Measurements from ENCODE around the gene ADCY10.

The ADCY10 gene

DNA sequence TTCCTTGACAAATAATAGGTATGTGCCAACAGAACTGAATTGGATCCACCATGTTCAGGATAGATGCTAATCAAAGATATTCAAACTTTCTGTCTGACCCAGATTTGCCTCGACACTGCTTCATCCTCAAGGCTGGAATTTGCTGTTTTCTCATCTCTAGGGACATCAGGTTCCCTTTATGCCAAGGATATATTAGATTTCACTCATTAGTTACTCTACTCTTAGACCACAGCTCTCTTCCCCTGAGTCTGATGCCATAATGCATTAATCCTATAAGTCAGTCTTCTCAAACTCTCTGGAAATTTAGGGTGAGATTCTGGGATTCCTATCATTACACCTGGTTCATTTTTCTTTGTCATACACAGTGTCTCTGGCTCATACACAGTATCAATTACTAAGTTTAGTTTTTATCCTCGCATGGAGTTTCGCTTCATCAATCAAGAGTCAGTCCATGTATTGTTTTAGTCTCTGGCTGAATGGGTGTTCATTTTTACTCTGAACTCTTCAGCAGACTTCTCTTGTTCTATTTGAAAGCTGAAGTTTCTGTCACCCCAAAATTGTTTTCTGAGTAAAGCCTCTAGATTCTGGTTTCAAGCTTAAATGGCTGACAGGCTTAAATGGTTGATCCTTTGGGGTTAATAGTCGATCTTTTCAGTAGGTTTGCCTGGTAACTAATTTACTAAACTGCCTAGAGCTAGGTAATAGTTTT is 13.3 kb upstream of the ADCY10 start:
- DNase-seq (ENCODE audit: low spot score) = no peak

DNA sequence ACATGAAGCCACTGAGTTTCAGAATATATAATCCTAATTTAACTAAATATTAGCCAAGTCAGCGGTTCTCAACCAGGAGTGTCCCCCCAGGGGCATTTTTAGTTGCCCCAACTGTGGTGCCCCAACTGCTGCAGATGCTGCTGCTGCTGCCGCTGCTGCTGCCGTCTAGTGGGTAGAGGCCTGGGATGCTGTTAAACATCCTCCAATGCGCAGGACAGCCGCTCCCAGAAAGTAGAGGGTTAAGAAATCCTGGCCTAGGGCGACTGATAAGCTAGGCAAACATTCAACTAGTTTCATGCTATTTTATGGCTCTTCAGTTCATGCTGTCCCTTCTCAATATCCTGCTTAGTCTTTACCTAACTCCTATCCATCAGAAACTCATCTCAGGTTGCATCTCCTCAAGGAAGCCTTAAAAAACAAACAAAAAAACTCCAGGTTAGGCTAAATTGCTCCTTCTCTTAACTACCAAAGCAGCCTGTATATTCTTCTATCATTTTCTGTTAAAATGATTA is 12.6 kb upstream of the ADCY10 start:
- no peak for DNase-seq (ENCODE audit: low spot score)

DNA sequence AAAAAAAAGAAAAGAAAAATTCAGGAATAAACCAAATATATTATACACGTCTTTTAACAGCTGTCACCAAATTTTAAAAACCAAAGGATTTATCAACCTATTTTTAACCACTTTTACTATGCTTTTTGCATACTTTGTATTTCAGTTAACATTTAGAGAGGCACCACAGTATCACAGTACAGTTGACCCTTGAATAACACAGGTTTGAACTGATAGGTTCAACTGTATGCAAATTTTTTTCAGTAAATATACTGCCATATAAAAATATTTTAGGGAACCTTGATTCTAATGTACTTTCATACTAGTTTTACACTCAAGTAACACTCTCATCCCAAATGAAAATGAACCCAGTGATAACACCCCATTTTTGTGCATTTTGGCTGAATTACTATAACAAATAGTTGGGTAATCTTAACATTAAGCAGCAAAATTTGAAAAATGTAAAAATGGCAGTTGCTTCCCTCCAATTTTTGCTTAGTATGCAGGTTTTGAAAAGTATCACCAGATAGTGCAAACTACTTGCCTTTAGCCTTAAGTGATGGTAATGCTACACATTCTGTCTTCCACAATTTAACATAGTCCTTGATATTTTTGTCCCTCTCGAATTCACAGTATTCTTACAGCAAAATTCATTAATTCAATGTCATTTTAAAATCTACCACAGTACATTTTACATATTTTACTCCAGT is 10.8 kb upstream of the ADCY10 start:
- DNase-seq (ENCODE audit: low spot score) = no peak

DNA sequence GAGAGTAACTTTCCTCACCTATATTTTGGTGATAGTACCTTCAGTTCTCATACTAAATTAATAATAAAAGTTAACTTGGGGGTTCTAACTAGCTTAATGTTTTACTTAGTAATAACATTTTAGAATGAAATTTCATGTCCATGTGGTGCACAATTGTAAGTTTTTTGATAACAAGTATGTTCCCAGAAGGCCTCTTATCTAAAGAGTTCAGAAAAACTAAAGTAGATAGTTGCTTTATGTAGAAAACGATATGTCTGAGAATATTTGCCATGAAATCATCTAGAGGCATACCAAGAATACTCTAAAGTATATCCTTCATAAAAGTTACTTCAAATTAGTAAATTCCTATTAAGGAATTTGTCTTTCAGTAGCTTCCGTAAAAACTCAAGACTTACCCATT is 10.2 kb upstream of the ADCY10 start:
- no peak for DNase-seq (ENCODE audit: low spot score)

DNA sequence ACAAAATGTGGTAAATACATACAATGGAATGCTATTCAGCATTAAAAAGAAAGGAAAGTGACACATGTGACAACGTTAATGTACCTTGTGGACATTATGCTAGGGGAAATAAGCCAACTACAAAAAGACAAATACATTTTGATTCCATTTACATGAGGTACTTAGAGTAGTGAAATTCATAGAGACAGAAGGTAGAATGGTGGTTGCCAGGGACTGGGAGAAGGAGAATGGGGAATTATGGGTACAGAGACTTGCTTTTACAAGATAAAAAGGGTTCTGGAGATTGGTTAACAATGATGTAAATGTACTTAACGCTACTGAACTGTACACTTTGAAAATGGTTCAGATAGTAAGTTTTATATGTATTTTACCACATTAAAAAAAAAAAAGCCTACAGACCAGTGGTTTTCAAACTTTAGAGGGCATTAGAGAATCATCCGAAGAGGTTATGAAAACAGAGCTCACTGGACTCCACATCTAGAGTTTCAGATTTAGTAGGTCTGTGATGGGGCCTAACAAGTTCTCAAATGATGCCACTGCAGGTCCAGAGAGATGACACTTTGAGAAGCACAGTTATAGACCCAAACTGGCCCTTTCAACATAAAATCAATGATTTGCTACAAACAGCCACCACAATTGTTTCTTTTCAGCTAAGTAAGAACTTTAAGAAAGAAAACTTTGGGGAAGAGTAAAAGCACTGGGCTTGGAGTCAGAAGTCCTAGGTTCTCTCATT is 9.6 kb upstream of the ADCY10 start:
- no peak for DNase-seq (ENCODE audit: low spot score)

DNA sequence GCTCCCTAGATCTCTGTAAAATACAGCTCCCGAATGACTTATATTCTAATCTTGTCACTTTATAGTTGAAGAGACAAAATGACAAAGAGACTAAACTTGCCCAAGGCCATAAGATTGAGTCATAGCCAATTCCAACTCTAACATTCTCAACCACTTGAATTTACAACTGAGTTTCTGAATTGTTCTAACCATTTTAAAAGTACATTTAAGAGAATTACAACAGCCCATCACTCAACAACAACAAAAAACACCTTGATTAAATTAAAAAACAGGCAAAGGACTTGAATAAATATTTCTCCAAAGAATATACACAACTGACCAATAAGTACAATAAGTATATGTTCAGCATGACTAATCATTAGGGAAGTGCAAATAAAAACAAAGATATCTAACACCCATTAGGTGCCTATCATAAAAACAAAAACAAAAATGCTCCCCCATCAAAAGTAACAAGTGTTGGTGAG is 8.7 kb upstream of the ADCY10 start:
- DNase-seq (ENCODE audit: low spot score) = no peak

DNA sequence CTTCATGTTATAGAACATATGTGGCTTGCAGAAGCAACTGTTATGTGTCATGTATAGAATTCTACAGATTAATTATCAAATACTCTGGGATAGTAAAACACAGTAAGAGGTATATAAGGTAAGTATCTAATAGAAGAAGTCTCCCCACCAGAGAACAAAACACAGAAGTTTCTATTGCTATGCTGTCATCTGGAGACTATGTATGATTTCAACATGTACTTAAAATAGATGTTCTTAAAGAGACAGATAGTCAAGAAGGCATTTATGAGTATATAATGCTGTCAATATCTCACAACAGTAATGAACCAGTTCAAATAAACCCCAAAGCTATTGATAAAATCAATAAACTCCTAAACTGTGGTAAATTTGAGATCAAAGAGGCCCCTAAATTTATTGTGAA is 8.1 kb upstream of the ADCY10 start:
- DNase-seq (ENCODE audit: low spot score) = no peak

DNA sequence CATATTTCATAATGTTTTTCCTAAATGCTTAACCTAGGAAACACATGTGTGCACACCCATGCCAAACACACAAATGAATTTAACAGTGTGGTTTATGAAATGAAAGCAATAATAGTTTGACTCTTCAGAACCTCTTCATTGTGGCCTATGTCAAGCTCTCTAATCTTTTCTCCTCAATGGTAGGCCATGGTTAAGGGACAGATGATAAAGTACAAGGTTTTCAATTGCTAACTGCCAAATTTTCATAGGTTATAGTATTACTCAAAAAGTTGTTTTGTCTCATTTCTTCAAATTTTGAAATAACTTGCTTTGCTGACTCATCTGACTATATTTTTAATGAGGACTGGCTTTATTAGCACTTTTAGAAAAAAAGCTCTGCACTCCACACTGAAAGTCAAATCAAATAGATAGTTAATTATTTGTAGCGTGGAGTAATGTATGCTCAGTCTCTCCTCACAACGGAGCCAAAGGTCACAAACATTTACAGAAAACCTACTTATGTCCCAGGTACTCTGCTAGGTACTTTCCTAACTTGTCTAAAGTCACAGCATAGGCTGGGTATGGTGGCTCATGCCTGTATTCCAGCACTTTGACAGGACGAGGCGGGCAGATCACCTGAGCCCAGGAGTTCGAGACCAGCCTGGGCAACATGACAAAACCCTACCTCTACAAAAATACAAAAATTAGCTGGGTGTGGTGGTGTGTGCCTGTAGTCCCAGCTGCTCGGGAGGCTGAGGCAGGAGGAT is 3.0 kb upstream of the ADCY10 start:
- no peak for DNase-seq (ENCODE audit: low spot score)

DNA sequence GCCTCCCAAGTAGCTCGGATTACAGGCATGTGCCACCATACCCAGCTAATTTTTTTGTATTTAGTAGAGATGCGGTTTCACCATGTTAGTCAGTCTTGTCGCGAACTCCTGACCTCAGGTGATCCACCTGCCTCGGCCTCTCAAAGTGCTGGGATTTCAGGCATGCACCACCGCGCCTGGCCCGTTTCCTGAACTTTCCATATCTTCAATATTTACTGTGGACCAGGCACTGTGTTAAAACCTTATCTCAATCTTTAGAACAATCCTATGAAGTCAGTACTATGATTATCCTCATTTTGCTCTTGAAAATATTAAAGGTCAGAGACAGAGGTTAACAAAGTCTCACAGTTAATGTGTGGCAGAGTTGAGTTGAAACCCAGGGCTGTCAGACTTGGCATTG is 1.6 kb upstream of the ADCY10 start:
- no peak for DNase-seq (ENCODE audit: low spot score)

DNA sequence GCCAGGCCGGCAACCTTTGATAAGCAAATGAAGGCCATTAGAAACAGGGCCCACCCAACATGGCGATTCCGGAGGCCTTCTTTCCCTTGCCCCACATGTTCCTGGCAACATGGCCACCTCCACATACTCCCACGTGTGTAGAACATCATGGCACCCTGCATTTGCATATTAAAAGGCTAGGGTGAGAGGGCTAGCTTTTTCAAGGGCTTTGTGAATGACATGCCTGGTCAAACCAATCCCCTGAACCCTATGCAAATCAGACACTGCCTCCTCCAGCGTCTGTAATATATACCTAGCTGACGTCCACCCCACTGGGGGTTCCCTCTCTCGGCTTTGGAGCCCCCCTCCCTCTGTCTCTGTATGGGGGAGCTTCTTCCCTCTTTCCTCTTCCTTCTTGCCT is 1.6 kb downstream of the ADCY10 start:
- DNase-seq (ENCODE audit: low spot score) = no peak

DNA sequence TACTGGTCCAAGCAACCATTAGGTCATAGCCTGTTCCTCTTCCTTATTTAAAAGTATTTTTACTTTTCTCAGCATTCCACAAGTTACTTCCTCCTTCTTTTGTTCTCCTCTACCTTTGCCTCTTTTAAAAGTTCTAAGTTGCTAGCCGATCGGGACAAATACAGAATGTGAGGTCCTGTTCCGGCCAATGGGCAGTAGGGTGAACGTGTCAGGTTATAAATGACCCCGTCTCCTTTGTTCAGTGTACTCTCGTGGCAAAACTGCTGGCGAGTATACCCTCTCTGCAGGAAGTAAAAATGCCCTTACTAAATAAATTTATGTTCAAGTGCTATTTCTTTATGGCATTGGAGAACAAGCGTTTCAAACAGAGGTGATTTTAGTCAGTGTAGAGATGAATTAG is 2.5 kb downstream of the ADCY10 start:
- DNase-seq (ENCODE audit: low spot score) = no peak

DNA sequence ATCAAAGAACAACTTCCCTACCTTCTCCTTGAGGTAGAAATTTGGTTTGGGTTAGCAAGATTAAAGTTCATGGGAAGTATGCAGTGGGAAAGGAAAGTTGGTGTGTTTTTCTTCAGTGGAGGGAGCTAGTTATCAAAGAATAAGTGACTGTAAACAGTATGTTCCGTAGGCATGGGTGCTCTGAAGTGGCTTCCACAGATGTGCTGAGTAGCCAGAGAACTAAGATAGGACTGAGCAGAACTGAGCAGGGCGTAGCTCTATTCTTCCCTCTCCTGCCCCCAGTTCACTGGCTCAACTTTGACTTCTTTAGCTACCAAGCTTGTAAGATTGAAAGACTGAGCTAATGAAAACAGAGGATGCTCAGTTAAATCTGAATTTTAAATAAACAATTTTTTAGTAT is 3.4 kb downstream of the ADCY10 start:
- DNase-seq (ENCODE audit: low spot score) = no peak

DNA sequence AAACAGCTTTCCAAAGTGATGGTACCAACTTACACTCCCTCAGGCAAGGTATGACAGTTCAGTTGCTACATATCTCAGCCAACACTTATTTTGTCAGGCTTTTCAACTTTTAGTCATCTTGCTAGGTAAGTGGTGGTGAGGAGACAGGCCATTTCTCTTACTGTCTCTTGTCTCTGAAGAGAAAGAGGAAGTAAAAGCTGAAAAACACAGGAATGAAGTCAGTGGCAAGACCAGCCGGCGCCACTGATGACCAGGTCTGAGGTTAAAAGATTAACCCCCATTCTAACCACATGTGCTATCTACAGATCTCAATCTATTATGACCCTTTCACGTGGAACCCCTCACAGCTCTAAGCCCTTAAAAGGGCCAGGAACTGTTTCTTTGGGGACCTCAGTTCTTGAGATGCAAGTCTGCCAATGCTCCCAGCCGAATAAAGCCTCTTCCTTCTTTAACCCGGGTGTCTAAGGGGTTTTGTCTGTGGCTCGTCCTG is 4.2 kb downstream of the ADCY10 start:
- DNase-seq (ENCODE audit: low spot score) = no peak

DNA sequence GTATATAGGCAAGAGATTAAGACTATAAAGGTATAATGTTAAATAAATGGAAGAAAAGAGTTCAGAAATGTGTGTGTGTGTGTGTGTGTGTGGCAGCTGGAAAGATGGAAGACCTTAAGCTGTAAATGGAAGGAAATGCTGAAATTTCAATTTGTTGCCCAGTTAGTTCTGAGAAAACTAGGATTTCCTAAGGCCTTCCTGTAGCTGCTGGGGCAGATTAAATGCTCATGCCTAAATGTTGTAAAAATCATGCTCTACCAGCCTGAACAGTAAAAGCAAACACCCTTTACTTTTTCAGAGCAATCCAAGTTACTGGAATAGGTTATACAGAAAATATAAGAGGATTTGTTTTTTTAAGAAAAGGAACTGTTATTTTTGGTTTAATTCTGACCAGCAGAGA is 8.3 kb downstream of the ADCY10 start:
- DNase-seq (ENCODE audit: low spot score) = no peak

DNA sequence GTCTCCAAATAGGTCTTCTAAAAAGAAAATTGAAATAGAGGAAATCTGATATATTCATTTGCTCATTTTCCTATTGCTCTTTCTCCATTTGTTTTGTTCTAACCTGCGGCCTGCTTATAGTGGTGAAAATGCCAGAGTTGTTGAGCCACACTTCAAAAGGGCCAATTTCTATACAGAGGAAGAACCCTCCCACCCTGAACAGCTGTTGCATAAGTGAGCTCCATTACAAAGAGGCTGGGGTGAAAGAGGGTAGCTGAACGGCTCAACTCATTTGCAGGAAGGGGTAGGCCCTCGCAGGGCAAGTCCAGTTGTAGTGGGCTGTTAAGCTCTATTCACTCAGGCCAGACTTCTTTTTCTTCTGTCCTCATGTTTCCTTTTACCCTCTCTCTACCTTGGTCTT is 8.8 kb downstream of the ADCY10 start:
- DNase-seq (ENCODE audit: low spot score) = no peak

DNA sequence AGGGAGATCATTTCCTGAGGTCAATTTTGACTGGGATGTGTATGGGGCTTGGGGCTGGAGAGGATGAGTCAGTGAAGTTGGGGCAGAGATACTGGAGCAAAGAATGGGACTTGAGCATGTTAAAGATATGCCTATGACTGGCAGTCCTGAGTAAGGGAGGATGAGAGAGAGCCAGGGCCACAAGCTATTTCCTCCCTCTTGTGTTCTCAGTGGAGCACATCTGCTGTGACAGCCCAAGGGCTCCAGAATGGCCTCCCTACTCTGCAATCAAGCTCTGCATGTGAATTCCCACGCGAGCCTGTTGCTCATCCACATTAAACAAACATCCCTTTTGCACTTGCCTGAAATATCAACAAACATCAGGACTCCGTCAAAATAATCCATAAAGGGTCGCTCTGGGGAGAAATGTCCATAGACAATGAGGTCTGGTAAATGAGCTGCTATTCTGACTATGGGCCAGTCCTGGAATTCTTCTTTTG is 9.2 kb downstream of the ADCY10 start:
- DNase-seq (ENCODE audit: low spot score) = no peak

DNA sequence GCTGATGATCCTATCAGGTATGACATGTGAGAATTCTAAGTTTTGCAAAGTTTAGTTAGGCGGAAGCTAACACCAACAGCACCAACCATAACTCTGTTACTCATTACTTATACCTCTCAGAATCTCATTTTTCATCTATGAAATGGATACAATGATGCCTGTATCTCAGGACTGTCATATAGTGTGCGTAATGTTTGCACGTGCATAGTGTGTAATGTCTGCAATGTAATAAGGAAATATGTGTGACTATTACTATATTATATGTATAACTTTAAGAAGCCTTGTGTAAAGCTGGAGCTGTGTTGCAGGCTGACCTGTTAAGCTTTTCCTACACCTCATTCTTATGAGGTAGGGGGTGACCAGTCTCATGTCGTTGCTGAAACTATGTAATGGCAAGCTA is 13.0 kb downstream of the ADCY10 start:
- DNase-seq (ENCODE audit: low spot score) = no peak

DNA sequence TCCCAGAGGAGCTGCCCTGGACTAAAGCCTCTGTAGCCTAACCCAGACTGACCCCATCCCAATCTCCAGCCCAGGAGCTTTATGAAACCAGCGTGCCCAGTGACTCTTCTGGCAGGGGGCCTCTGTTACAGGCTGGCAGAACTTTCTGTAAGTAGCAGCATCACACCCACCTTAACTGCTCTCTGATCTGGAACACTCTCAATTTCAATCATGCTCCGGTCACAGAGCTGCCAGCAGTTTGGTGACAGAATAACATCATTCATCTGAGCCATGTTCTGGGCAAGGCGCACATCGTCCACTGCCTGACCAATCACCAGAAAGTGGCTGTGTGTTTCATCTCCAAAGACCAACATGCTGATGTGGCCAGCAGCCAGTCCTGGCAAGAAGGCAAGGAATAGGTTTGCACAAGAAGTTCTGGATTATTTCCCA is 14.7 kb downstream of the ADCY10 start:
- no peak for DNase-seq (ENCODE audit: low spot score)

DNA sequence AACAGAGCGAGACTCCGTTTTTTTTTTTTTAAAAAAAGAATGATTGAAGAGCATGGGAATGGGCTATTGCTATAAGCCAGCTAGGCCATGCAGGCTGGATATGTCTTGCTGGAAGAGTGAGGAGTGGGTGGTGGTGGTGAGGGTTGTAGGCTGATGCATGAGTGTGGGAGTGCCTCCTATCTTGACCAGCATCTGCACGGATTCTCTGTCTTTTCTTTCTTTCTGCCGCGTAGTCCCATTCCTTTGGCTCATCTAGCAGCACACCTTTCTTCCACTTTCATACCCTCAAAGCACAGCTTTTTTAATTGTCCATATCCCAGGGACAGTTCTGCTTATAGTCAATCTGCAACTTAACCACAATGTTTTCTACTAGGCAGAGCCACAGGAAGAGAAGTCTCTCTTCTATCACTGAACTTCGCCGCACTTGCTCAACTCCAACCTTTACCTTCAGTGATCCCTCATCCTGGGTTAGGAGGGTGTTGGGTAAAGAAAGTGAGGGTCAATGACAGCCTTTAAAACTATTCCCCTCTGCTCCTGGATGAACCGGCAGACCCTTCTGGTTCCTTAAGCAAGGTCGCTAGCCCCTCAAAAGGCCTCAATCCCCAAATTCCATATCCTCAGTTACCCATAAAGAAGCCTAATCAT is 15.2 kb downstream of the ADCY10 start:
- DNase-seq (ENCODE audit: low spot score) = no peak

DNA sequence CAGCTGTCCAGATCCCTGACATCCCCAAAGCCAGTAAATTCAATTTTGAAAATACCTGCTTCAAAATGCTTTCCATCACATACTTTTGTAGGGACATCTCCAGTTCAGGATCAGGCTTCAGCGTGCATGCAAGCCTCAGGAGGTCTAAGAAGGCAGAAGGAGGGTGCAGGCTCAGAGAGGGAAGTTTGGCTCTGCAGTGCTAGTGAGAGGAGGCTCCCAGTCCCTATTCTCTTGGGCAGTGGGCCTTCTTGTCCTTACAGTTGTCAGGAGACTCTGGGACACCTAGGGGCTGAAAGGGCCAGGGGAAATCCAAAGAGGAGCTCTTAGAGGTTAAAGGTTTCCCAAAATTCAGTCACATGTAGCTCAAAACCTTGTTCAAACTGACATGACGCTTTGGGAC is 20.1 kb downstream of the ADCY10 start:
- no peak for DNase-seq (ENCODE audit: low spot score)

DNA sequence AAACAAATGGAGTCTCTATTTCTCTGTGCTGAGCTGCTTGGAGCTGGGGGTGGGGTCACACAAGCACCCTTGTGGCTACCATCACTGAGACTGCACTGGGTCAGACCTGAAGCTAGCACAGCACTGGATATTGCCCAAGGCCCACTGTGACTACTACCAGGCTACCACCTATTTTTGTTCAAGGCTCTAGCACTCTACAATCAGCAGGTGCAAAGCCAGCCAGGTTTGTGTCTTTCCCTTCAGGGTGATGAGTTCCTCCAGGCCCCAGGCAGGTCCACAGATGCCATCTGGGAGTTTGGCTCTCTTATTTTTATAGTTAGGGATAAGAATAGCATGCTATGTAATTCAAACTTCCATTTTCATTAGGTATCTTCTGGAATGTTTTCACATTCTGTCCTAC is 23.5 kb downstream of the ADCY10 start:
- no peak for DNase-seq (ENCODE audit: low spot score)
